B cell (primary cell): Measurements from ENCODE around the gene TBC1D14. TPM values are rescaled to one million over a fixed set of nuclear protein-coding genes. Genes with fewer than 3 reads are reported as not detected.

ENCODE experiments used
- ATAC-seq: fragments of 200-7000 bp; cut with Tn5 transposase; one replicate; pipeline ENCODE4 v1.10.0; 2021; ENCODE audit warnings: low read depth, mild to moderate bottlenecking, moderate number of reproducible peaks, moderate library complexity
- CTCF ChIA-PET: fragments of 350-600 bp; sonication (Branson Sonifier 250); formaldehyde crosslinking; loops from one replicate; lab custom pipeline; 2021; ENCODE audit warnings: antibody characterized with exemption, inconsistent platforms; lab: Charles Lee
- POLR2A ChIA-PET: fragments of 350-600 bp; sonication (Branson Sonifier 250); formaldehyde crosslinking; loops from one replicate; lab custom pipeline; 2021; ENCODE audit warnings: antibody characterized with exemption; lab: Charles Lee
- DNase-seq: peaks from one replicate; pipeline ENCODE4 v3.0.0; 2013
- H2AFZ ChIP-seq: 2 replicates; pipeline ENCODE4 v1.6.1; 2012; ENCODE audit warnings: mild to moderate bottlenecking, low read depth, low read length; ENCODE audit not compliant: insufficient read depth, poor library complexity, severe bottlenecking
- H3K27ac ChIP-seq, 2 donors: 1 replicate in 1 of 2; 2 replicates in 1 of 2; pipeline ENCODE4 v1.5.1; 2012 to 2013; ENCODE audit warnings: low read length in 2 of 2, mild to moderate bottlenecking in 2 of 2, moderate library complexity in 1 of 2
- H3K27me3 ChIP-seq, 4 experiments: fragments of 200-600 bp in 1 of 4; sonication (generic) in 1 of 4; replicated peaks in 1 of 4; 1 replicate in 2 of 4; 2 replicates in 2 of 4; pipeline versions ENCODE4 v1.6.1 to v1.7.0; 2013 to 2016; ENCODE audit warnings: low read length in 3 of 4, mild to moderate bottlenecking in 2 of 4, mixed read lengths in 1 of 4, moderate library complexity in 1 of 4; ENCODE audit not compliant: insufficient read depth in 4 of 4, control insufficient read depth in 3 of 4; ENCODE audit errors: control extremely low read depth in 1 of 4
- H3K36me3 ChIP-seq, 2 experiments: replicated peaks in 1 of 2; 1 replicate in 1 of 2; 2 replicates in 1 of 2; pipeline versions ENCODE4 v1.6.1 to v1.7.1; 2013; ENCODE audit warnings: low read length in 1 of 2; ENCODE audit not compliant: insufficient read depth in 2 of 2, control insufficient read depth in 1 of 2; ENCODE audit errors: control extremely low read depth in 1 of 2, extremely low read depth in 1 of 2
- H3K4me1 ChIP-seq, 2 donors: fragments of 200-600 bp in 1 of 2; sonication (generic) in 1 of 2; 1 replicate in 1 of 2; 2 replicates in 1 of 2; pipeline versions ENCODE4 v1.5.1 to v1.6.1; 2013 to 2017; ENCODE audit warnings: low read length in 2 of 2; ENCODE audit not compliant: control insufficient read depth in 2 of 2, insufficient read depth in 2 of 2
- H3K4me2 ChIP-seq: replicated peaks from 2 replicates; pipeline ENCODE3; 2012; ENCODE audit warnings: mild to moderate bottlenecking, low read depth, low read length; ENCODE audit not compliant: poor library complexity, severe bottlenecking
- H3K4me3 ChIP-seq, 5 experiments: fragments of 200-600 bp in 1 of 5; sonication (generic) in 1 of 5; 1 replicate in 3 of 5; 2 replicates in 2 of 5; pipeline versions ENCODE4 v1.5.1 to v1.7.0; 2011 to 2016; ENCODE audit warnings: low read length in 4 of 5, mild to moderate bottlenecking in 4 of 5, low read depth in 2 of 5, control low read depth in 1 of 5, moderate library complexity in 1 of 5; ENCODE audit not compliant: insufficient read depth in 1 of 5; ENCODE audit errors: control extremely low read depth in 1 of 5, extremely low read depth in 1 of 5
- H3K79me2 ChIP-seq: fragments of 200-600 bp; sonication (generic); one replicate; pipeline ENCODE4 v1.6.0; 2016; ENCODE audit warnings: low read length; ENCODE audit not compliant: control insufficient read depth, insufficient read depth
- H3K9ac ChIP-seq: fragments of 200-600 bp; sonication (generic); 2 replicates; pipeline ENCODE4 v1.6.1; 2017; ENCODE audit warnings: mild to moderate bottlenecking, low read length, moderate library complexity
- H3K9me3 ChIP-seq, 3 donors: one replicate each; pipeline versions ENCODE4 v1.6.1 to v1.7.1; 2013; ENCODE audit warnings: low read length in 2 of 3; ENCODE audit not compliant: control insufficient read depth in 2 of 3, insufficient read depth in 1 of 3; ENCODE audit errors: control extremely low read depth in 1 of 3
- H4K20me1 ChIP-seq: 2 replicates; pipeline ENCODE4 v1.6.0; 2012; ENCODE audit warnings: mild to moderate bottlenecking, low read length; ENCODE audit not compliant: insufficient read depth, control insufficient read depth, poor library complexity, severe bottlenecking
- H3K27ac Mint-ChIP-seq: one replicate; pipeline ENCODE4 v1.8.0; 2021; ENCODE audit warnings: mixed read lengths
- H3K27me3 Mint-ChIP-seq: one replicate; pipeline ENCODE4 v1.8.0; 2021; ENCODE audit warnings: mixed read lengths
- H3K4me1 Mint-ChIP-seq: one replicate; pipeline ENCODE4 v1.8.0; 2021; ENCODE audit warnings: mixed read lengths
- H3K4me3 Mint-ChIP-seq: one replicate; pipeline ENCODE4 v1.8.0; 2021; ENCODE audit warnings: mixed read lengths
- H3K9me3 Mint-ChIP-seq: one replicate; pipeline ENCODE4 v1.8.0; 2022; ENCODE audit warnings: mixed read lengths; ENCODE audit not compliant: insufficient read depth
- CTCF ChIP-seq: fragments of 200-600 bp; IDR thresholded peaks from one replicate; pipeline ENCODE4 v1.8.0; 2022; ENCODE audit warnings: antibody characterized with exemption, mild to moderate bottlenecking
- EZH2 ChIP-seq: IDR thresholded peaks from 2 replicates; pipeline ENCODE4 v1.6.1; 2012; ENCODE audit warnings: borderline replicate concordance, low read depth, mild to moderate bottlenecking, moderate library complexity, low read length; ENCODE audit not compliant: insufficient read depth, poor library complexity, severe bottlenecking
- WGBS: methylation state at CpG from one replicate; pipeline ENCODE4 v1.1.5; 2013; ENCODE audit warnings: missing lambda C conversion rate; ENCODE audit not compliant: insufficient coverage; 5-methylcytosine and 5-hydroxymethylcytosine counted together
- intact Hi-C: fragments of 100-400 bp; cut with micrococcal nuclease; formaldehyde crosslinking; loops from one replicate; pipeline ENCODE4 v1.10.0; 2022
- polyA plus RNA-seq: library from polyadenylated mRNA; depleted of rRNA; stranded (reverse); fragments of >200 nt; gene quantifications from 2 replicates; pipeline ENCODE4 v1.2.3, GENCODE V29; 2012
- total RNA-seq, 2 donors: library from RNA; stranded (reverse); fragments of 120-200 nt in 1 of 2; gene quantifications; 1 replicate in 1 of 2; 2 replicates in 1 of 2; pipeline versions ENCODE4 v1.2.3 to v1.2.4, GENCODE V29; 2013 to 2022

Gene TBC1D14
- total and polyA plus RNA-seq, 2 donors (not counting 1 experiment from before 2014, with no cell fraction given): 21.9 to 42.0 TPM

- intact Hi-C loops: no loop called here
- peaks cover 9% of the 10 kb centered on the region for H4K20me1 ChIP-seq
- Mint-ChIP-seq H3K27ac (no peak overlapping the region), H3K27me3 (no peaks in the 10 kb centered on the region), H3K9me3 (no peaks in the 10 kb centered on the region), H3K4me1 (no peaks in the 10 kb centered on the region), H3K4me3 (no peak overlapping the region)
- ATAC-seq: no peak
- TF ChIP-seq EZH2: no peak
- TF ChIP-seq CTCF: no peak
- no peaks in the 10 kb centered on the region for H3K4me1 ChIP-seq
- no peak overlapping the region for H3K4me3 ChIP-seq
- H2AFZ ChIP-seq: no peak overlapping the region
- no peak overlapping the region for H3K4me2 ChIP-seq
- POLR2A ChIA-PET: no interaction called here
- H3K9ac ChIP-seq: no peak overlapping the region
- H3K36me3 ChIP-seq: peaks cover 2 to 85% of the 10 kb centered on the region in 2 experiments
- no peak for DNase-seq
- no peaks in the 10 kb centered on the region for H3K27me3 ChIP-seq
- H3K27ac ChIP-seq: no peak overlapping the region
- no peaks in the 10 kb centered on the region for H3K9me3 ChIP-seq
- H3K79me2 ChIP-seq: peaks cover 21% of the 10 kb centered on the region
- CTCF ChIA-PET: no interaction called here
- WGBS: 100% methylated on average over 4 of the region's 7 CpGs
Observed at GRCh38 chr4:7002336-7002735, 92.7 kb downstream of the TBC1D14 start.

GRCh38 chr4:7003176-7003878 lies 93.7 kb downstream of the TBC1D14 start:
- H3K4me2 ChIP-seq: no peak overlapping the region
- no peaks in the 10 kb centered on the region for H3K9me3 Mint-ChIP-seq
- H3K9ac ChIP-seq: no peak overlapping the region
- 81% methylated on average over 6 of the region's 11 CpGs for WGBS
- H3K9me3 ChIP-seq: no peaks in the 10 kb centered on the region
- H3K4me1 Mint-ChIP-seq: no peaks in the 10 kb centered on the region
- ChIA-PET POLR2A (no interaction called here), CTCF (interaction anchor here (1.1 to 1.2 kb wide), 2 partner anchors 10 to 33 kb away, joined by 3 read pairs; no protein-coding TSS in a partner anchor)
- no peak overlapping the region for H3K27ac ChIP-seq
- DNase-seq: no peak
- H3K4me3 ChIP-seq: no peak overlapping the region
- H3K4me1 ChIP-seq: no peaks in the 10 kb centered on the region
- peaks cover 9% of the 10 kb centered on the region for H4K20me1 ChIP-seq
- H3K4me3 Mint-ChIP-seq: no peak overlapping the region
- H2AFZ ChIP-seq: no peak overlapping the region
- intact Hi-C loops: no loop called here
- no peaks in the 10 kb centered on the region for H3K27me3 Mint-ChIP-seq
- no peak overlapping the region for H3K27ac Mint-ChIP-seq
- TF ChIP-seq EZH2: no peak
- no peak for ATAC-seq
- no peaks in the 10 kb centered on the region for H3K27me3 ChIP-seq
- H3K36me3 ChIP-seq: peaks cover 2 to 89% of the 10 kb centered on the region in 2 experiments
- peaks cover 18% of the 10 kb centered on the region for H3K79me2 ChIP-seq
